ENCODE measurements around the gene MIER3. TPM values are rescaled to one million over a fixed set of nuclear protein-coding genes. Genes with fewer than 3 reads are reported as not detected.
A peak's percentile ranks its signal among the peaks of the same experiment; 100 is the strongest.

Gene MIER3
- total and polyA plus RNA-seq, 2 of the 13 experiments (the other 11 are each of a cell fraction or from before 2014, with no cell fraction given) = 14.6 to 38.8 TPM

DNA sequence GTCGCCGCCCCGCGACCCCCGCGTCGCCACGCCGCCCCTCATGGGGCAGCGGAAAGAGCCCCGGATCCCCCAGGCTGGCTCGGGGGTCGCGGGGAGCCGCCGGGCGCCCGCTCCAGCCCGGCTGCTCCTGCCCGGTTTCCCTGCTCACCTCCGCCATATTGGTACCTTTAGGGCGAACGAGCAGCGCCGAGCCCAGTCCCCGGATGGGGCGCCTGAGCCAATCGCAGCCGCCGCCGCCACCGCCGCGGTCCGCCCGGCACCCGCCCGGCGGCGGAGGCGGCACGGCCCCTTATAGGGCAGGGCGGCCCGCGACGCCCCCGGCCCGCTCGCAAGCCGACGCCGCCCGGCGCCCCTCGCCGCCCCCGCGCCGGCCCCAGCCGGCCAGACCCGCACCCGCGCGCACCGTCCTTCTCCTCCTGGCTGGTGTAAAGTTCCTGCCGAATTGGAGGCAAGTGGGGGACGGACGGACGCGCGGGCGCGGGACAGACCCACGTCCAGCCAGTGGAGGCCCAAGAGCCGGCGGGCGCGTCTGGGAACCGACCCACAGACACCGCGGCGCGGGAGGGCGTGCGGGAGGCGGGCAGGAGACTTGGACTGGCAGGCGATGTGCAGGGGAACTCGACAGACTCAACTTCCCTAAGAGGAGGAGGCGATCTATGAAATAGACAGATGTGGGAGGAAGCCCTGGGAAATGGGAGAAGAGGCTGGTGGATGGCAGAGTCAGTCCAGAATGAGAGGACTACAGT lies at the start of gene MIER3 (continued):
- TF ChIP-seq, protein P1, sequence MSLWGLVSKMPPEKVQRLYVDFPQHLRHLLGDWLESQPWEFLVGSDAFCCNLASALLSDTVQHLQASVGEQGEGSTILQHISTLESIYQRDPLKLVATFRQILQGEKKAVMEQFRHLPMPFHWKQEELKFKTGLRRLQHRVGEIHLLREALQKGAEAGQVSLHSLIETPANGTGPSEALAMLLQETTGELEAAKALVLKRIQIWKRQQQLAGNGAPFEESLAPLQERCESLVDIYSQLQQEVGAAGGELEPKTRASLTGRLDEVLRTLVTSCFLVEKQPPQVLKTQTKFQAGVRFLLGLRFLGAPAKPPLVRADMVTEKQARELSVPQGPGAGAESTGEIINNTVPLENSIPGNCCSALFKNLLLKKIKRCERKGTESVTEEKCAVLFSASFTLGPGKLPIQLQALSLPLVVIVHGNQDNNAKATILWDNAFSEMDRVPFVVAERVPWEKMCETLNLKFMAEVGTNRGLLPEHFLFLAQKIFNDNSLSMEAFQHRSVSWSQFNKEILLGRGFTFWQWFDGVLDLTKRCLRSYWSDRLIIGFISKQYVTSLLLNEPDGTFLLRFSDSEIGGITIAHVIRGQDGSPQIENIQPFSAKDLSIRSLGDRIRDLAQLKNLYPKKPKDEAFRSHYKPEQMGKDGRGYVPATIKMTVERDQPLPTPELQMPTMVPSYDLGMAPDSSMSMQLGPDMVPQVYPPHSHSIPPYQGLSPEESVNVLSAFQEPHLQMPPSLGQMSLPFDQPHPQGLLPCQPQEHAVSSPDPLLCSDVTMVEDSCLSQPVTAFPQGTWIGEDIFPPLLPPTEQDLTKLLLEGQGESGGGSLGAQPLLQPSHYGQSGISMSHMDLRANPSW (CRISPR knock-in tag; IDR thresholded peaks at IDR 0.05; ENCODE audit: borderline replicate concordance) = no peak
- TF ChIP-seq, protein P2, sequence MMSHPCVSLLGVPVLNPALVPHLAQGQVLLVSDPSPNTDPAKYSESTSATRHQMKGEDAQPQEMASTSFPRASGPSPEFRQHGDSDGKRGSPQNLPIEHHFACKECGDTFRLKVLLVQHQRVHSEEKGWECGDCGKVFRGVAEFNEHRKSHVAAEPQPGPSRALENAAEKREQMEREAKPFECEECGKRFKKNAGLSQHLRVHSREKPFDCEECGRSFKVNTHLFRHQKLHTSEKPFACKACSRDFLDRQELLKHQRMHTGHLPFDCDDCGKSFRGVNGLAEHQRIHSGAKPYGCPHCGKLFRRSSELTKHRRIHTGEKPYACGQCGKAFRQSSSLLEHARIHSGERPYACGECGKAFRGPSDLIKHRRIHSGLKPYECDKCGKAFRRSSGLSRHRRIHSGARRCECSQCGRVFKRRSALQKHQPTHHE (CRISPR knock-in tag; IDR thresholded peaks at IDR 0.05; ENCODE audit: borderline replicate concordance) = no peak
- TF ChIP-seq GABPB1 (CRISPR knock-in tag; IDR thresholded peaks at IDR 0.05) (peak; percentile 48; the same call in 1 of the 2 replicates), PHF8 (CRISPR knock-in tag; IDR thresholded peaks at IDR 0.05) (peak; percentile 72), HCFC1 (IDR thresholded peaks at IDR 0.05; ENCODE audit: low read depth, low read length) (no peak), SIN3A (IDR thresholded peaks at IDR 0.05; ENCODE audit: borderline replicate concordance, low read depth, low read length) (no peak), GATAD1 (CRISPR knock-in tag; IDR thresholded peaks at IDR 0.05) (peak; percentile 29; the same call in 1 of the 2 replicates), SIX4 (CRISPR knock-in tag; IDR thresholded peaks at IDR 0.05) (no peak)
- TF ChIP-seq, protein P3, sequence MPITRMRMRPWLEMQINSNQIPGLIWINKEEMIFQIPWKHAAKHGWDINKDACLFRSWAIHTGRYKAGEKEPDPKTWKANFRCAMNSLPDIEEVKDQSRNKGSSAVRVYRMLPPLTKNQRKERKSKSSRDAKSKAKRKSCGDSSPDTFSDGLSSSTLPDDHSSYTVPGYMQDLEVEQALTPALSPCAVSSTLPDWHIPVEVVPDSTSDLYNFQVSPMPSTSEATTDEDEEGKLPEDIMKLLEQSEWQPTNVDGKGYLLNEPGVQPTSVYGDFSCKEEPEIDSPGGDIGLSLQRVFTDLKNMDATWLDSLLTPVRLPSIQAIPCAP (CRISPR knock-in tag; IDR thresholded peaks at IDR 0.05; ENCODE audit: low read depth) = no peak
- TF ChIP-seq, protein P4, sequence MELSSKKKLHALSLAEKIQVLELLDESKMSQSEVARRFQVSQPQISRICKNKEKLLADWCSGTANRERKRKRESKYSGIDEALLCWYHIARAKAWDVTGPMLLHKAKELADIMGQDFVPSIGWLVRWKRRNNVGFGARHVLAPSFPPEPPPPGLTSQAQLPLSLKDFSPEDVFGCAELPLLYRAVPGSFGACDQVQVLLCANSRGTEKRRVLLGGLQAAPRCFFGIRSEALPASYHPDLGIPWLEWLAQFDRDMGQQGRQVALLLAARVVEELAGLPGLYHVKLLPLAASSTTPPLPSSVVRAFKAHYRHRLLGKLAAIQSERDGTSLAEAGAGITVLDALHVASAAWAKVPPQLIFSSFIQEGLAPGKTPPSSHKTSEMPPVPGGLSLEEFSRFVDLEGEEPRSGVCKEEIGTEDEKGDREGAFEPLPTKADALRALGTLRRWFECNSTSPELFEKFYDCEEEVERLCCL (CRISPR knock-in tag; IDR thresholded peaks at IDR 0.05; ENCODE audit: borderline replicate concordance) = no peak
- TF ChIP-seq, protein P5, sequence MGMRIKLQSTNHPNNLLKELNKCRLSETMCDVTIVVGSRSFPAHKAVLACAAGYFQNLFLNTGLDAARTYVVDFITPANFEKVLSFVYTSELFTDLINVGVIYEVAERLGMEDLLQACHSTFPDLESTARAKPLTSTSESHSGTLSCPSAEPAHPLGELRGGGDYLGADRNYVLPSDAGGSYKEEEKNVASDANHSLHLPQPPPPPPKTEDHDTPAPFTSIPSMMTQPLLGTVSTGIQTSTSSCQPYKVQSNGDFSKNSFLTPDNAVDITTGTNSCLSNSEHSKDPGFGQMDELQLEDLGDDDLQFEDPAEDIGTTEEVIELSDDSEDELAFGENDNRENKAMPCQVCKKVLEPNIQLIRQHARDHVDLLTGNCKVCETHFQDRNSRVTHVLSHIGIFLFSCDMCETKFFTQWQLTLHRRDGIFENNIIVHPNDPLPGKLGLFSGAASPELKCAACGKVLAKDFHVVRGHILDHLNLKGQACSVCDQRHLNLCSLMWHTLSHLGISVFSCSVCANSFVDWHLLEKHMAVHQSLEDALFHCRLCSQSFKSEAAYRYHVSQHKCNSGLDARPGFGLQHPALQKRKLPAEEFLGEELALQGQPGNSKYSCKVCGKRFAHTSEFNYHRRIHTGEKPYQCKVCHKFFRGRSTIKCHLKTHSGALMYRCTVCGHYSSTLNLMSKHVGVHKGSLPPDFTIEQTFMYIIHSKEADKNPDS (CRISPR knock-in tag; IDR thresholded peaks at IDR 0.05) = no peak
- TF ChIP-seq, protein P6, sequence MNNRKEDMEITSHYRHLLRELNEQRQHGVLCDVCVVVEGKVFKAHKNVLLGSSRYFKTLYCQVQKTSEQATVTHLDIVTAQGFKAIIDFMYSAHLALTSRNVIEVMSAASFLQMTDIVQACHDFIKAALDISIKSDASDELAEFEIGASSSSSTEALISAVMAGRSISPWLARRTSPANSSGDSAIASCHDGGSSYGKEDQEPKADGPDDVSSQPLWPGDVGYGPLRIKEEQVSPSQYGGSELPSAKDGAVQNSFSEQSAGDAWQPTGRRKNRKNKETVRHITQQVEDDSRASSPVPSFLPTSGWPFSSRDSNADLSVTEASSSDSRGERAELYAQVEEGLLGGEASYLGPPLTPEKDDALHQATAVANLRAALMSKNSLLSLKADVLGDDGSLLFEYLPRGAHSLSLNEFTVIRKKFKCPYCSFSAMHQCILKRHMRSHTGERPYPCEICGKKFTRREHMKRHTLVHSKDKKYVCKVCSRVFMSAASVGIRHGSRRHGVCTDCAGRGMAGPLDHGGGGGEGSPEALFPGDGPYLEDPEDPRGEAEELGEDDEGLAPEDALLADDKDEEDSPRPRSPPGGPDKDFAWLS (CRISPR knock-in tag; IDR thresholded peaks at IDR 0.05; ENCODE audit: borderline replicate concordance) = no peak
- TF ChIP-seq, protein P7, sequence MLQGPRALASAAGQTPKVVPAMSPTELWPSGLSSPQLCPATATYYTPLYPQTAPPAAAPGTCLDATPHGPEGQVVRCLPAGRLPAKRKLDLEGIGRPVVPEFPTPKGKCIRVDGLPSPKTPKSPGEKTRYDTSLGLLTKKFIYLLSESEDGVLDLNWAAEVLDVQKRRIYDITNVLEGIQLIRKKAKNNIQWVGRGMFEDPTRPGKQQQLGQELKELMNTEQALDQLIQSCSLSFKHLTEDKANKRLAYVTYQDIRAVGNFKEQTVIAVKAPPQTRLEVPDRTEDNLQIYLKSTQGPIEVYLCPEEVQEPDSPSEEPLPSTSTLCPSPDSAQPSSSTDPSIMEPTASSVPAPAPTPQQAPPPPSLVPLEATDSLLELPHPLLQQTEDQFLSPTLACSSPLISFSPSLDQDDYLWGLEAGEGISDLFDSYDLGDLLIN (CRISPR knock-in tag; IDR thresholded peaks at IDR 0.05; ENCODE audit: borderline replicate concordance) = no peak
